HTR-8/SVneo (cell line): ENCODE data around the gene MOG.

Experiments
- DNase-seq: peaks from one replicate; pipeline ENCODE4 v3.0.0; 2011; ENCODE audit warnings: low spot score, mixed read lengths; ENCODE audit not compliant: insufficient read length
- FAIRE-seq: peaks from 2 replicates; lab custom pipeline; 2011; peaks lifted over from hg19 to GRCh38; lab: Jason Lieb, UNC

The MOG gene

GRCh38 chr6:29656798-29657197 is at the start of gene MOG:
Gene MOG (plus strand): TSS chr6:29657092. CDS start chr6:29657210, 118 bp downstream.
- FAIRE-seq = no peak
- no peak for DNase-seq

- FAIRE-seq (no peak), DNase-seq (no peak)
Observed at GRCh38 chr6:29608131-29608530, 48.8 kb upstream of the MOG start.

DNA sequence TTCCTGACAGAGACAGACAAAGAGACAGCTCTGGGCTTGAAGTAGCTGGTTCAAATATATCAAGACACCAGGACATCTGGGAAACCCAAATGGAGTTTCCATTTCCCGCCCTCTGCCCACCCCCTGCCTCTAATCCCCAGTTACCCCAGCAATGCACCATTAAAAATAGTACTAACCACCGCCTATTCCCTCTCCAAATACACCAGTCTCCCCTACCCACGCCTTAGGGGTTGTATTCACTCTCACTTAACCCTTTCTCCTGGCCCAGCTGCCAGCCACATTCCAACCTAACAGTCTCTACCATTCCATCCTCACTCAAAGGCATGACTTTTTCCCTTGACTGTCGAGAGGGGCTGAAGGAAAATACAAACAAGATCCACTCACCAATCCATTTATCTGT is 46.4 kb upstream of the MOG start:
- DNase-seq (no peak), FAIRE-seq (no peak)

- FAIRE-seq = no peak
- no peak for DNase-seq
Observed at GRCh38 chr6:29611426-29611825, 45.5 kb upstream of the MOG start.

DNA sequence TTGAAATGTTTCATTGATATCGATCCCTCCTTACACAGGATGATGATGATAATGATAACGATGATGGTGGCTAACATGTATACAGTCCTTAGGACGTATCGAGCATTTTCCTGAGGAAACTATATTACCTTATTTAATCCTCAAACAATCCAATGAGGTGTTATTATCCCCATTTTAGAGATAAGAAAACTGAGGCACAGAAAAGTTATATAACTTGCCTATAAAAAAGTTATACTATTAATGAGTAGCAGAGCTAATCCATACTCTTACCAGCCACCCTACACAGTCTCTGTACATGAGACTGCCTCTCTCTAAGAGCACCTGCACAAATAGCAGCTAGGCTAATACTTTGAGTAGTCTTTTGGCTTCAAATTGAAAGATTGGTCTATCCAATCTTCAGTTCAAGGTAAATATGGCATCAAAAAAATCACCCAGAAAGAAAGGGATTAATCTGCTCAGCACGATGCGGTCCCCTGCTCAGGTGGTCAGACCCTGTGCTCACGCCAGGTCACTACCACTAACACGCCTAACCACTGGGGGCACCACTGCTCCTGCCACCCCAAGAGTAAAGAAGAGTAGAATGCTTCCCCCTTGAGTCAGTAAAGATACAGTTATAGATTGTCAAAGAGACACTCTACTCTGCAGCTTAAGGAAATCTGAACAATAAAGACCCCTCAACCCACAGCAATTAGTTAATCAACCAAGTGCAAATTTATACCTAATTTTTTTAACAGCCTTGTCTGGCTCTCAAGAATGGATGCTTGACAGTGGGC is 38.9 kb upstream of the MOG start:
- FAIRE-seq = peak; percentile 16
- DNase-seq = no peak

GRCh38 chr6:29619578-29620160 is 37.2 kb upstream of the MOG start:
- FAIRE-seq = no peak
- DNase-seq = no peak

DNA sequence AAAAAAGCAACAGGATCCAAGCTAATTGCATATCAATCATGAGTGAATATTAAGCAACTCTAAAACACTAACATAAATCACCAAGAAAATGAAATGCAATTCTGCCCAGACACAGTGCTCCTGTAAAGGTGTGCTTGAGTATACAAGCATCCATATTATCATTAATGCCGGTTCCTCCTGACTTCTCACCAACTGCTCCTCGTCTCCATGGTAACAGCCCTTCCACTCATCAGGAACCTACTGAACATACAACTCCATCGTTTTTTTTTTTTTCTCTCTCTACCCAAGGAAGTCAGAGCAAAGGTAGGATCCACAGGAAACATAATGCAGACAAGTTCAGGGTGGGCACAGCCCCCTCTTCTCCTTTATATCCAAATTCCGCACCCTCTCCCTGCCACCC is 36.3 kb upstream of the MOG start:
- DNase-seq (no peak), FAIRE-seq (no peak)

DNA sequence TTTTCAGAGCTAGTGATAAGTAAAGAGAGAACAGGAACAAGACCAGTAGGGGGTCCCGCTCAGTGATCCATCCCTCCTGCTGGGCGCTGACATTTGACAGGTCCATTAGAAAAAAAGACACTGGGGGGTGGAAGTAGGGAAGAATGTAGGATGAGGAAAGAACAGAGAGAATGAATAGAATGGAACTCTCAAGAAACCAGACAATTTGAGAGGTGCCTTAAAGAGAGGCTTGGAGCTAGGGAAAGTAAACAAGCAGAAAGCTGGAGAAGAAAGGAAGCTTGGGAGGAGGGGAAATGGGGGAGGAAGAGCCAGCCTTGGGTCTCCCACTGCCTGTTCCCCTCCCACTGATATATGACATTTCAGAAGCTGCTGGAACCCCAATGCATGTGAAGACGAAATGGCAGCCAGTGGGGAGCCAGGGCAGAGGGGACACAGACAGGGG is 32.4 kb upstream of the MOG start:
- DNase-seq (no peak), FAIRE-seq (no peak)

GRCh38 chr6:29625337-29625930 is 31.5 kb upstream of the MOG start:
- FAIRE-seq (peak; percentile 31), DNase-seq (no peak)

GRCh38 chr6:29626948-29627754 is 29.7 kb upstream of the MOG start:
- DNase-seq (no peak), FAIRE-seq (peak; percentile 77)

- FAIRE-seq = peak; percentile 92
- peak; percentile 90 for DNase-seq
Observed at GRCh38 chr6:29627755-29628418, 29.0 kb upstream of the MOG start.

DNA sequence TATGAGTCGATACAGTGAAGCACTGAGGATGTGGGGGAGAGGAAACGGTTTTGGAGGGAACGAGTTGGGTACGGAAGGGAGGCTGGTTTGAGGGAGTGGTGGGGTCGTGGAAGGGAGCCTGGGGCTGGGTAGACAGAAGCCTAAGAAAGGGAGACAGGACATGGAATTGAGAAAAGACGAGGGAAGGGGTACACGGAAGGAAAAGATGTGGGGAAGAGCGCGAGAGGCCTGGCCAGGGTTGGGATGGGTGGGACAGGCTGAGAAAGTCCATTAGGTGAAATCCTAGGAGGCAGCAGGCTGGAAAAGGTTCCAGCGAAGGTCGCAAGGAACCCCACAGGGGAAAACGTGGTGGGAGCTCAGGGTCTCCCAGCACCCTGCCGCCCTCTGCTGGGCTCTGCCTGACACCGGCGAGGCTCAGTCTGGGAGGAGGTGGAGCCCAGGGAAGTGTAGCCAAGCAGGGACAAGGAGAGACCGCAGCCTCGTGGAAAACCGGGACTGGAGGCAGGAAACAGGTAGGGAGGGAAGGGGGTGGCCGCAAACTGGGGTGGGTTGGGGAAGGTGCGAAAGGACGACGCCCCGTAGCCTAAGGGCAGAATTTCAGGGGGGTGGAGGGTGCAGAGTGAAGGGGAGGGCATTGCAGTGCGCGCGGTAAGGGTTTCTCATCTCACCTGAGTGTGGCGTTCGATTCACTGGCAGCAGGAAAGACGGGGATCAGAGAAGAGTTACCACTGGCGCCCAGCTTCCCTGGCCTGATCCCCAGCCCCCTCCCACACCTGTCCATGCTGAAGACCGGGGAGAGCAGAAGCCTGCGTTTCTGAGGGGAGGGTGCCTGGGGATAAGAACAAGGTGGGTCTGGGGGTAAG is 28.2 kb upstream of the MOG start:
- FAIRE-seq = no peak
- DNase-seq = peak; percentile 89

DNA sequence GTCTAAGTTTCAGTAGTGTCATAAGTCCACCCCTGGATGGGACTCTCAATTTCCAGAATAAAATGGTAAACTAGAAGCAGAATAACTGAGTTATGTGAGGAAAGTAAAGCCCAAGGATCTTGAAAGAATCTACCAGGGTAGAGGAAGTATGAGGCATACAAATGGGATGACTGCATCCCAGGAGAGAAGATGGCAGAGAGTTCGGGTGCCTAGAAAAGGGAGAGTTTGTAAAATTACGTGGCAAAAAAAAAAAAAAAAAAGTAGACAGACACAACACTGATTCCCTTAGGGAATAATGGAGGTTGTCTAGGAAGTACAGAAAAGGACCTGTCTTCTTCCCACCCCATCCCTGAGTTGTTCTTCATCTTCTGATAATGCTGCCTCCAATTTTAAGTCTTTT is 27.3 kb upstream of the MOG start:
- FAIRE-seq (no peak), DNase-seq (no peak)

DNA sequence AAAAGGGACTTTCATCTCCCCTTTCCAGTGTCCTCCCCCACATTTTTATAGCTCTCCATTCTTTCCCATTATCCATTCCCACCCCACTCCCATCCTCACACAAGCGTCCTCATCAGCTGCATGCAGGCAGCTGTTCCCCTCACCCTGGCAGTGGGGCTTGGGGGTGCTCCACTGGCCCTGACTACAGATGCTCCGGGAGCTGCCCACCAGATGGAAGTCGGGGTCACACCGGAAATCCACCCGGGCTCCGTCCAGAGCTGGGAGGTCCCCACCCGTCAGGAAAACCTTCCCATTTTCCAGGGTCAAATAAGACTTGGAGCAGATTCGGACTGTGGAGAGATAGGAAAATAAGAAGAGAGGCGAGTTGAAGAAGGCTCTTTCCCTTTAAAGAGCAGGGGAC is 26.6 kb upstream of the MOG start:
- FAIRE-seq (no peak), DNase-seq (no peak)

- no peak for FAIRE-seq
- DNase-seq = no peak
Observed at GRCh38 chr6:29631209-29631810, 25.6 kb upstream of the MOG start.

DNA sequence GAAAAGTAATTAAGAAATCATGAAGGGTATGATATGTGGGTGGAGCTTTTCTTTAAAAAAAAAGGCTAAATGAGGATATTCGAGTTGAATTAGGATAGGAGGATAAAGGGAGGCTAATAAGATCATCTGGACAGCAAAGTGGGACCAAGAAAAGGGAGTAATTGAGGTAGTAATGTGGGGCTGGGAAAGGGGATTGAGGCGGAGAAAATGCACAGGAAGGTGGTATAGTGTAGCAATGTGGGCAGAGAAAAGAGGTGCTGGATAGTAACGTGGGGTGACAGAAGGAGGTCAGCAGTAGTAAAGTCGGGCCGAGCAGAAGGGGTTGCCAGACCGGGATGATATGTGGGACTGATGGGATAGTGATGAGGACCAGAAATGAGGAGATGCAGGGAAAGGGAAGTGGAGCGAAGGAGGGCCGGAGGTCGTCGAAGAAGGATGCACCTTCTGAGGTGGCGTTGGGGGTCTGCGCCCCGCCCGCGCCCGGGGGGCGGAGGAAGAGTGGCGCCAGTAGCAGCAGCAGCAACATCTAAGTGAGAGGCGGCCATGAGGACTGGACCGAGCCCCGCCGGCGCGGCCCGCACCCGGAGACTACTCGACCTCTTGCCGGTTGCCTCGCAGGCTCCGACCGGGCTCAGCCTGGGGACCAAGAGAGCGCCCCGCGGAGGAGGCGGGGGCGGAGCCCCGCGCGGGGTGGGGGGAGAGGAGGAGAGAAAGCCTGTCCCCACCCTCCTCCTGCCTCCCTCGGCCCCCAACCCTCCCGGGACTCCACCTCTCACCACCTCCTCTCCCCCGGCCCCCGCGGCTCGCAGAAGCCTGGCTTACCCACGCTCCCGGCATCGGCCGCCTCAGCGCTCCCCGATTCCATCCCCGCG is 24.8 kb upstream of the MOG start:
- FAIRE-seq = no peak
- peak; percentile 59 for DNase-seq

GRCh38 chr6:29632789-29633533 is 23.9 kb upstream of the MOG start, which contains the start of gene GABBR1:
Gene GABBR1 (minus strand): TSS chr6:29633183. CDS start chr6:29632385, 798 bp downstream.
- FAIRE-seq (peak; percentile 74), DNase-seq (peak; percentile 93)
